H7 (cell line): ENCODE data around the gene ETFRF1. TPM values are rescaled to one million over a fixed set of nuclear protein-coding genes. Genes with fewer than 3 reads are reported as not detected.

ENCODE experiments used
- DNase-seq: peaks from one replicate; pipeline ENCODE4 v3.0.0; 2012
- H3K27me3 ChIP-seq: 2 replicates; pipeline ENCODE4 v1.6.0; 2011; ENCODE audit warnings: mild to moderate bottlenecking, low read length; ENCODE audit not compliant: control insufficient read depth, insufficient read depth
- H3K36me3 ChIP-seq: replicated peaks from 2 replicates; pipeline ENCODE4 v1.5.1; 2011; ENCODE audit warnings: low read length; ENCODE audit not compliant: control insufficient read depth, insufficient read depth
- H3K4me3 ChIP-seq: 2 replicates; pipeline ENCODE4 v1.5.1; 2011; ENCODE audit warnings: low read depth, mild to moderate bottlenecking, control low read depth, low read length, moderate library complexity; ENCODE audit not compliant: insufficient read depth
- total RNA-seq: library from RNA; depleted of rRNA; stranded (reverse); fragments of >200 nt; shearing (Covaris generic); gene quantifications from 2 replicates; pipeline ENCODE4 v1.2.3, GENCODE V29; 2014; rRNA removed

The ETFRF1 gene
- total RNA-seq, 1 experiment from 2014 or later: 9.4 TPM

GRCh38 chr12:25248137-25248536 lies 53.1 kb downstream of the ETFRF1 start:
- peaks cover 2% of the 10 kb centered on the region; the same call in 1 of the 2 replicates for H3K27me3 ChIP-seq
- no peaks in the 10 kb centered on the region for H3K36me3 ChIP-seq
- H3K4me3 ChIP-seq: no peak overlapping the region
- no peak for DNase-seq

DNA sequence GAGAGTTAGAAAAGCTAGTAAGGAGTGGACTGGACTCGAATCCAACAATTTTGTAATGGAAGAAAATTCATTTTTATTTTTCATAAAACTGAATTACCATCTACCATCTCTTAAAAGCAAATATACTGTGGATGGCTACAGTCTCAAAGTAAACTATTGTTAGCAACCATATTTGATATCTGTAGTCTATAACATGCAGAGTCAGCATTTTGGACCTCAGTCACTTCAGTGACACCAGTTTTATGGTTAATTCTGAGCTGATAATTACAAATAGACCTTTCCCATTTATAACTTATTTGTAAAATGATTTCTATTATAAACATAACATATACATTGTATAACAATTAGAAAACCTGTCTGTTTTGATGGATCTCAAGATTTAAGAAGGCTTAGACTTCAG lies 53.7 kb downstream of the ETFRF1 start:
- H3K4me3 ChIP-seq: no peak overlapping the region
- no peaks in the 10 kb centered on the region for H3K36me3 ChIP-seq
- DNase-seq: no peak
- H3K27me3 ChIP-seq: peaks cover 2% of the 10 kb centered on the region

- Histone ChIP-seq H3K36me3 (no peaks in the 10 kb centered on the region), H3K27me3 (peaks cover 2% of the 10 kb centered on the region), H3K4me3 (peak overlapping the region; percentile 86)
- DNase-seq: peak; percentile 66
Measured at GRCh38 chr12:25249931-25250738, 55.1 kb downstream of the ETFRF1 start.

DNA sequence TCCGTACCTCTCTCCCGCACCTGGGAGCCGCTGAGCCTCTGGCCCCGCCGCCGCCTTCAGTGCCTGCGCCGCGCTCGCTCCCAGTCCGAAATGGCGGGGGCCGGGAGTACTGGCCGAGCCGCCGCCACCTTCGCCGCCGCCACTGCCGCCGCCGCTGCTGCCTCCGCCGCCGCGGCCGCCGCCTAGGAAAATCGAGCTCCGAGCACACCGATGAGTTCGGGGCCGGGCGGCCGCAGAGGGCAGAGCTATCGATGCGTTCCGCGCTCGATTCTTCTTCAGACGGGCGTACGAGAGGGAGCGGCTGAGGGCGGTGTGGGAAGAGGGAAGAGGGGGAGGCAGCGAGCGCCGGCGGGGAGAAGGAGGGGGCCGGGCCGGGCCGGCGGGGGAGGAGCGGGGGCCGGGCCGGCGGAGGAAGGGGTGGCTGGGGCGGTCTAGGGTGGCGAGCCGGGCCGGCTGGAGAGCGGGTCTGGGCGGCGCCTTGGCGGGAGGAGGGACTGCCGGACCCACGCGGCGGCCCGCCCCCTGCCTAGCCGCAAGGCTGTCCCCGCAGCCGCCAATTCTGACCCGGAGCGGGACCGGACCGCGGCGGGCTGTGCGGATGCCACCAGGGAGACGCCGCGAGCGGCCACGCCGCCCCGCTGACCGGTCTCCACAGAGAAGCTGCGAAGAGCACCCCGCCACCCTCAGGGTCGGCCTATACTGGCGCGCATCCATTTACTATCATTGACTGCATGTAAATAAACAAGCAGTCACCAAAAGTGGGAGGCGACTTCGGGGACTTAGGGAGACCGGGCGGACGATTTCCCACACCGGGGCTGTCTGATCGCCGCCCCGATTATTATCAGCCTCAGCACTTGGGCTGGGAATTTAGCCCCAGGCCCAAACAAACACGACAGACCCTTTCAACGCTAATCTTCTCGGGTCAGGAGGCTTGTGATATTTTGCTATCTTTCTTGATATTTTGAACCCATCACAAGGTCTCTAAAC lies 56.0 kb downstream of the ETFRF1 start, which contains the start of gene KRAS:
Gene KRAS, minus strand, starts transcription at position 186 of the 987 bp plus-strand sequence.
- Histone ChIP-seq H3K36me3 (no peaks in the 10 kb centered on the region), H3K27me3 (peaks cover 2% of the 10 kb centered on the region), H3K4me3 (peak within 1 kb of the TSS; percentile 86)
- peak; percentile 95 for DNase-seq

DNA sequence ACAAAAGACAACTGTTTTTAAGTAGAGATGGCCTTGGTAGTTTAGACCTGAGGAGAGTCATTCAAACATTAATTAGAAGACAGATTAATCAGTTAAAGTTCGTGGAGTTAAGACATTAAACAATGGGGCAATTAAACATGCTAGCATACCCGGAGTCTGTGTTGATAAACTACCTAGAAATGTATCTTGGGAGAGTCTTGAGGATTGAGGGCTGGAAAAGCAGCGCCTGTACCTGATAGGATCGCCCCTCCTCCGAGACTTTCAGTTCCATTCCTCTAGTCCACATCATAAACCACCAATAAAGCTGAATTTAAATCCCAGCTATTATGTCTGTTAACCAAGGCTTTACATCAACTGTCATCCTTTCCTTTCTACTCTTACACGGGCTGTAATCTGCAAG lies 56.7 kb downstream of the ETFRF1 start:
- Histone ChIP-seq H3K4me3 (peak overlapping the region; percentile 81), H3K27me3 (peaks cover 2% of the 10 kb centered on the region), H3K36me3 (no peaks in the 10 kb centered on the region)
- DNase-seq: no peak

DNA sequence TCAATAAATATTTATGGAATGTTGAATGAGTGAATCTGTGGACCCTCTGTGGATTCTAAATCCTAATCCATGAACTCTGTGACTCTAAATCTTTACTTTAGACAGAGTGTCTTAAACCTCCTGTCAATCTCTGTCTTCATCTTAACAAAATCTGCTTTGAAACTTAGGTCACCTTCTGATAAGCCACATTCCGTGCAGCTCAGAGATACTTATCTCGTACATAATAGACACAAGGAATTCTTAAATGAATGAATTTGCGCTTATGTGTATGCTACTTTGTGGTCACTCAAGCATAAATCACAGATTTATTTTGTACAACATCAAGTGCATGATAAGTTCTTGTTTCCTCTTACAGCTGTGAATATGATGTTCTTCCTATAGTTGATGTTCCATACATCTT lies 57.9 kb downstream of the ETFRF1 start:
- Histone ChIP-seq H3K4me3 (no peak overlapping the region), H3K27me3 (peaks cover 2% of the 10 kb centered on the region), H3K36me3 (no peaks in the 10 kb centered on the region)
- no peak for DNase-seq

DNA sequence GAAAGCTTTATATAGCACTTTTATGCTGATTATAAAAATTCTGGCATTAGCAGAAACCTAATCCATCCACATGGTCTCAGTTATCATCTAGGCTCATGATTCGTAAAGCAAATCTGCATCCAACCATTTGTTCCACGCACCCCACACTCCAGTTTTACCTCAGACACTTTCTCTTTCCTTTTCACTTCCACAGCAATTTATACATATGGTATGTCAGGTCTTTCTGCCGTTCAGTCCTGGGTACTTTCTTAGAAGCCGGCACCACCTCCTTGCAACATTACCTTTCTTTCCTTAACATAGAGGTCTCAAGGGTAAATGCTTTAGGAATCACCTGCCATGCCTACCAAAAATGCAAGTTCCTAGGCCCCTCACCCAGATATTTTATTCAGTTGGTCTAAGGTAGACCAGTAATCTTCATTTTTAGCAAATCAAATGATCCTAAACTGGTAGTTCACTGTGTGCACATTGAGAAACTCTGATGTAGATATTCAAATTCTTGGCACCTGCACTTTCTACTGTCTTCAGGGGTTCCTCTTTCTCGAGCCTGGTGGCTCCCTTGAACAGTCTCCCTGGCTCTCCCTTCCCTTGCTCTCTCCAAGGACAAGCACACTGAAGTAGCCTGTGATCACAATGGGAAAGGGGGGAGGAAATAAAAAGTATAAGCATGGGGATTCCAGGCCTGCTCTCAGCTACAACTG lies 58.5 kb downstream of the ETFRF1 start:
- Histone ChIP-seq H3K36me3 (no peaks in the 10 kb centered on the region), H3K4me3 (no peak overlapping the region), H3K27me3 (peaks cover 2% of the 10 kb centered on the region)
- DNase-seq: no peak

GRCh38 chr12:25254271-25254880 lies 59.3 kb downstream of the ETFRF1 start:
- DNase-seq: no peak
- no peaks in the 10 kb centered on the region for H3K36me3 ChIP-seq

More at GRCh38 chr12:25254271-25254880, 59.3 kb downstream of the ETFRF1 start:
- Histone ChIP-seq H3K27me3 (peaks cover 2% of the 10 kb centered on the region), H3K4me3 (no peak overlapping the region)

Other genes with a start within 250 kb of the ETFRF1 start
- 150 and 157 TPM in 2 replicates for gene BCAT1, start 246.1 kb upstream of the ETFRF1 start, total RNA-seq
- 0.59 TPM in 1 of 2 replicates, not detected in the other for gene DNAI7, start 77 bp upstream of the ETFRF1 start, total RNA-seq
- gene KRAS, start 55.7 kb downstream of the ETFRF1 start, total RNA-seq: 19.5 and 22.2 TPM in 2 replicates